ENCODE measurements around the gene SMCHD1.

Gene SMCHD1

GRCh38 chr18:2746274-2746673, 90.7 kb downstream of the SMCHD1 start:
- Histone ChIP-seq H4K20me1 (ENCODE audit: insufficient read depth, low read length) (no peaks in the 10 kb centered on the region), H3K4me2 (ENCODE audit: insufficient read depth, low read length) (no peak overlapping the region), H3K9ac (ENCODE audit: low read depth, low read length) (no peak overlapping the region), H3K9me3 (ENCODE audit: insufficient read depth, low read length, severe bottlenecking) (no peaks in the 10 kb centered on the region), H3K27ac (ENCODE audit: low read length) (no peak overlapping the region), H3K4me3 (ENCODE audit: low read depth in 1 of 2, low read length in 2 of 2) (no peak overlapping the region), H2AFZ (ENCODE audit: low read depth, low read length) (no peak overlapping the region), H3K36me3 (ENCODE audit: insufficient read depth, low read length) (peaks cover 90% of the 10 kb centered on the region), H3K4me1 (ENCODE audit: insufficient read depth, low read length) (no peaks in the 10 kb centered on the region), H3K79me2 (ENCODE audit: insufficient read depth, low read length) (no peaks in the 10 kb centered on the region), H3K27me3 (ENCODE audit: insufficient read depth, low read length, poor library complexity) (no peaks in the 10 kb centered on the region)
- ATAC-seq (ENCODE audit: insufficient read depth, low read depth) (no peak), DNase-seq (no peak)
- TF ChIP-seq CTCF (IDR thresholded peaks at IDR 0.05; ENCODE audit: borderline replicate concordance, extremely low read depth, low read length, poor library complexity, severe bottlenecking) (no peak), EZH2 (IDR thresholded peaks at IDR 0.05; ENCODE audit: borderline replicate concordance, low read depth, low read length, severe bottlenecking) (no peak)

GRCh38 chr18:2758309-2758708, 102.8 kb downstream of the SMCHD1 start:
- H3K4me2 ChIP-seq (ENCODE audit: insufficient read depth, low read length), result no peak overlapping the region

GRCh38 chr18:2774669-2775068, 119.1 kb downstream of the SMCHD1 start:
- no peaks in the 10 kb centered on the region for H3K79me2 ChIP-seq (ENCODE audit: insufficient read depth, low read length)
- H3K36me3 ChIP-seq (ENCODE audit: insufficient read depth, low read length), result peaks cover 95% of the 10 kb centered on the region
- no peaks in the 10 kb centered on the region for H3K27me3 ChIP-seq (ENCODE audit: insufficient read depth, low read length, poor library complexity)
- H3K27ac ChIP-seq (ENCODE audit: low read length), result no peak overlapping the region
- H3K4me3 ChIP-seq (ENCODE audit: low read depth in 1 of 2, low read length in 2 of 2), result no peak overlapping the region
- no peak overlapping the region for H3K4me2 ChIP-seq (ENCODE audit: insufficient read depth, low read length)
- no peak for DNase-seq
- no peaks in the 10 kb centered on the region for H3K4me1 ChIP-seq (ENCODE audit: insufficient read depth, low read length)
- ATAC-seq (ENCODE audit: insufficient read depth, low read depth), result no peak
- TF ChIP-seq EZH2 (IDR thresholded peaks at IDR 0.05; ENCODE audit: borderline replicate concordance, low read depth, low read length, severe bottlenecking), result no peak
- TF ChIP-seq CTCF (IDR thresholded peaks at IDR 0.05; ENCODE audit: borderline replicate concordance, extremely low read depth, low read length, poor library complexity, severe bottlenecking), result no peak
- H4K20me1 ChIP-seq (ENCODE audit: insufficient read depth, low read length), result 0 out of 2 replicates have a peak, but pooled peaks cover 3% of the 10 kb centered on the region
- no peak overlapping the region for H2AFZ ChIP-seq (ENCODE audit: low read depth, low read length)
- H3K9ac ChIP-seq (ENCODE audit: low read depth, low read length), result no peak overlapping the region
- no peaks in the 10 kb centered on the region for H3K9me3 ChIP-seq (ENCODE audit: insufficient read depth, low read length, severe bottlenecking)

More at GRCh38 chr18:2758309-2758708, 102.8 kb downstream of the SMCHD1 start:
- ATAC-seq (ENCODE audit: insufficient read depth, low read depth) (no peak), DNase-seq (no peak)
- H3K27ac ChIP-seq (ENCODE audit: low read length), result no peak overlapping the region
- no peak overlapping the region for H2AFZ ChIP-seq (ENCODE audit: low read depth, low read length)
- H3K9ac ChIP-seq (ENCODE audit: low read depth, low read length), result no peak overlapping the region
- TF ChIP-seq EZH2 (IDR thresholded peaks at IDR 0.05; ENCODE audit: borderline replicate concordance, low read depth, low read length, severe bottlenecking) (no peak), CTCF (IDR thresholded peaks at IDR 0.05; ENCODE audit: borderline replicate concordance, extremely low read depth, low read length, poor library complexity, severe bottlenecking) (no peak)
- no peaks in the 10 kb centered on the region for H3K27me3 ChIP-seq (ENCODE audit: insufficient read depth, low read length, poor library complexity)
- no peaks in the 10 kb centered on the region for H3K79me2 ChIP-seq (ENCODE audit: insufficient read depth, low read length)
- peaks cover 71% of the 10 kb centered on the region for H3K36me3 ChIP-seq (ENCODE audit: insufficient read depth, low read length)
- H3K9me3 ChIP-seq (ENCODE audit: insufficient read depth, low read length, severe bottlenecking), result no peaks in the 10 kb centered on the region
- H4K20me1 ChIP-seq (ENCODE audit: insufficient read depth, low read length), result no peaks in the 10 kb centered on the region
- no peak overlapping the region for H3K4me3 ChIP-seq (ENCODE audit: low read depth in 1 of 2, low read length in 2 of 2)
- no peaks in the 10 kb centered on the region for H3K4me1 ChIP-seq (ENCODE audit: insufficient read depth, low read length)

- no peak overlapping the region for H3K9ac ChIP-seq (ENCODE audit: low read depth, low read length)
- H3K4me3 ChIP-seq (ENCODE audit: low read depth in 1 of 2, low read length in 2 of 2), result no peak overlapping the region
- no peak overlapping the region for H3K27ac ChIP-seq (ENCODE audit: low read length)
- H3K4me2 ChIP-seq (ENCODE audit: insufficient read depth, low read length), result no peak overlapping the region
- no peaks in the 10 kb centered on the region for H3K4me1 ChIP-seq (ENCODE audit: insufficient read depth, low read length)
- H3K36me3 ChIP-seq (ENCODE audit: insufficient read depth, low read length), result peaks cover 91% of the 10 kb centered on the region
- H2AFZ ChIP-seq (ENCODE audit: low read depth, low read length), result no peak overlapping the region
- TF ChIP-seq CTCF (IDR thresholded peaks at IDR 0.05; ENCODE audit: borderline replicate concordance, extremely low read depth, low read length, poor library complexity, severe bottlenecking) (no peak), EZH2 (IDR thresholded peaks at IDR 0.05; ENCODE audit: borderline replicate concordance, low read depth, low read length, severe bottlenecking) (no peak)
- no peak for DNase-seq
- H3K79me2 ChIP-seq (ENCODE audit: insufficient read depth, low read length), result no peaks in the 10 kb centered on the region
- ATAC-seq (ENCODE audit: insufficient read depth, low read depth), result no peak
- no peaks in the 10 kb centered on the region for H3K9me3 ChIP-seq (ENCODE audit: insufficient read depth, low read length, severe bottlenecking)
- H3K27me3 ChIP-seq (ENCODE audit: insufficient read depth, low read length, poor library complexity), result no peaks in the 10 kb centered on the region
- H4K20me1 ChIP-seq (ENCODE audit: insufficient read depth, low read length), result 0 out of 2 replicates have a peak, but pooled peaks cover 3% of the 10 kb centered on the region
Observed at GRCh38 chr18:2776601-2777000, 121.1 kb downstream of the SMCHD1 start.

Data from DND-41 (cell line).